ENCODE measurements around the gene IGF2R. TPM values are rescaled to one million over a fixed set of nuclear protein-coding genes. Genes with fewer than 3 reads are reported as not detected.
"Not testable (repeated sequence)": the region's sequence is repeated elsewhere in the genome, so short reads cannot be mapped to it uniquely, and the experiment has no call there.

The IGF2R gene
- total RNA-seq, 4 donors from 2014 or later: 56.6 to 134 (median 108) TPM

- DNase-seq: no peak
- Histone ChIP-seq H3K4me1 (no peaks in the 10 kb centered on the region), H3K27ac (no peak overlapping the region), H3K36me3 (peaks cover 0 to 14% of the 10 kb centered on the region in 2 donors), H3K9me3 (no peaks in the 10 kb centered on the region), H3K27me3 (no peaks in the 10 kb centered on the region), H3K4me3 (no peak overlapping the region)
- no peak for ATAC-seq
- in situ Hi-C loops (cut with MboI; ENCODE audit: low sequenced_read_pairs in 4 of 4): no loop called here
- intact Hi-C loops (cut with DNase I; ENCODE audit: low total_unique reads): no loop called here
- no peak for TF ChIP-seq POLR2A (IDR thresholded peaks at IDR 0.05)
- TF ChIP-seq, protein P1, sequence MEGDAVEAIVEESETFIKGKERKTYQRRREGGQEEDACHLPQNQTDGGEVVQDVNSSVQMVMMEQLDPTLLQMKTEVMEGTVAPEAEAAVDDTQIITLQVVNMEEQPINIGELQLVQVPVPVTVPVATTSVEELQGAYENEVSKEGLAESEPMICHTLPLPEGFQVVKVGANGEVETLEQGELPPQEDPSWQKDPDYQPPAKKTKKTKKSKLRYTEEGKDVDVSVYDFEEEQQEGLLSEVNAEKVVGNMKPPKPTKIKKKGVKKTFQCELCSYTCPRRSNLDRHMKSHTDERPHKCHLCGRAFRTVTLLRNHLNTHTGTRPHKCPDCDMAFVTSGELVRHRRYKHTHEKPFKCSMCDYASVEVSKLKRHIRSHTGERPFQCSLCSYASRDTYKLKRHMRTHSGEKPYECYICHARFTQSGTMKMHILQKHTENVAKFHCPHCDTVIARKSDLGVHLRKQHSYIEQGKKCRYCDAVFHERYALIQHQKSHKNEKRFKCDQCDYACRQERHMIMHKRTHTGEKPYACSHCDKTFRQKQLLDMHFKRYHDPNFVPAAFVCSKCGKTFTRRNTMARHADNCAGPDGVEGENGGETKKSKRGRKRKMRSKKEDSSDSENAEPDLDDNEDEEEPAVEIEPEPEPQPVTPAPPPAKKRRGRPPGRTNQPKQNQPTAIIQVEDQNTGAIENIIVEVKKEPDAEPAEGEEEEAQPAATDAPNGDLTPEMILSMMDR (IDR thresholded peaks at IDR 0.05 in 4 of 5, conservative IDR thresholded peaks at IDR 0.05 in 1 of 5): no peak
Observed at GRCh38 chr6:160110586-160111123, 141.8 kb downstream of the IGF2R start.

DNA sequence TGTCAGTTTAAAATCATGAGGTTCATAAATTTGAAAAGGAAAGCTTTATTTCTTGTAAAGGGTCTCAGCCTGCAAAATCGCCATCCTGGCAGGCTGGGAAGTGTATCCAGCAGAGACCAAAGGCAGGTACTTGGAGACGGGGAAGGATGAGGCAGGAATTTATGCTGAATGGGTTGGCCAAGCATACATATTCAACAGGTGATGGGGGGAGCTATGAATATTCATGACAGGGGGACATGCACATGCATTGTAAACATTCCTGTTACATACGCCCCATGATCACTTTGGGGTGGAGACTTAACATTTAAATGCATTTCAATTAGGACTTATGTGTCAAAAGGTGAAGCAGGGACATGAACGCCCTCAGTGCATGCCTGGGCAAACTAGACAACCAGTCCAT lies 142.9 kb downstream of the IGF2R start:
- in situ Hi-C loops (cut with MboI; ENCODE audit: low sequenced_read_pairs in 4 of 4): no loop called here
- ATAC-seq (no peak), DNase-seq (no peak)
- Histone ChIP-seq H3K36me3 (peaks cover 0 to 7% of the 10 kb centered on the region in 2 donors), H3K4me1 (no peaks in the 10 kb centered on the region), H3K27ac (no peak overlapping the region), H3K27me3 (no peaks in the 10 kb centered on the region), H3K4me3 (no peak overlapping the region), H3K9me3 (no peaks in the 10 kb centered on the region)
- TF ChIP-seq, protein P1 (IDR thresholded peaks at IDR 0.05 in 4 of 5, conservative IDR thresholded peaks at IDR 0.05 in 1 of 5): no peak
- intact Hi-C loops (cut with DNase I; ENCODE audit: low total_unique reads): no loop called here

- no peak overlapping the region for H3K27ac ChIP-seq
- no peaks in the 10 kb centered on the region for H3K27me3 ChIP-seq
- DNase-seq (no peak), ATAC-seq (no peak)
- no peak for TF ChIP-seq POLR2A (IDR thresholded peaks at IDR 0.05)
- TF ChIP-seq, protein P1 (IDR thresholded peaks at IDR 0.05 in 4 of 5, conservative IDR thresholded peaks at IDR 0.05 in 1 of 5): no peak
- H3K9me3 ChIP-seq: no peaks in the 10 kb centered on the region
- H3K4me1 ChIP-seq: no peaks in the 10 kb centered on the region
- peaks cover 0 to 11% of the 10 kb centered on the region in 2 donors for H3K36me3 ChIP-seq
- in situ Hi-C loops (cut with MboI; ENCODE audit: low sequenced_read_pairs in 4 of 4) (no loop called here), intact Hi-C loops (cut with DNase I; ENCODE audit: low total_unique reads) (no loop called here)
- no peak overlapping the region for H3K4me3 ChIP-seq
Observed at GRCh38 chr6:160112628-160113299, 143.9 kb downstream of the IGF2R start.

DNA sequence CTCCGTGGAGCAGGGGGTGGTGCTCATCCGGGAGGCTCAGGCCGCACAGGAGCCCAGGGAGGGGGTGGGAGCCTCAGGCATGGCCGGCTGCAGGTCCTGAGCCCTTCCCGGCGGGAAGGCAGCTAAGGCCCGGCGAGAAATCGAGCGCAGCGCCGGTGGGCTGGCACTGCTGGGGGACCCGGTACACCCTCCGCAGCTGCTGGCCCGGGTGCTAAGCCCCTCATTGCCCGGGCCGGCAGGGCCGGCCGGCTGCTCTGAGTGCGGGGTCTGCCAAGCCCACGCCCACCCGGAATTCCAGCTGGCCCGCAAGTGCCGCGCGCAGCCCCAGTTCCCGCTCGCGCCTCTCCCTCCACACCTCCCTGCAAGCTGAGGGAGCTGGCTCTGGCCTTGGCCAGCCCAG lies 145.7 kb downstream of the IGF2R start:
- in situ Hi-C loops (cut with MboI; ENCODE audit: low sequenced_read_pairs in 4 of 4); H3K4me1 ChIP-seq; H3K9me3 ChIP-seq; DNase-seq; ATAC-seq; intact Hi-C loops (cut with DNase I; ENCODE audit: low total_unique reads); H3K27me3 ChIP-seq; H3K4me3 ChIP-seq; H3K27ac ChIP-seq: not testable (repeated sequence)
- H3K36me3 ChIP-seq: peaks cover 0 to 16% of the 10 kb centered on the region in 2 donors

GRCh38 chr6:160115421-160115820 lies 146.5 kb downstream of the IGF2R start:
- Histone ChIP-seq H3K27me3 (no peaks in the 10 kb centered on the region), H3K9me3 (no peaks in the 10 kb centered on the region), H3K4me3 (no peak overlapping the region), H3K4me1 (no peaks in the 10 kb centered on the region), H3K36me3 (peaks cover 0 to 11% of the 10 kb centered on the region in 2 donors), H3K27ac (no peak overlapping the region)
- intact Hi-C loops (cut with DNase I; ENCODE audit: low total_unique reads) (no loop called here), in situ Hi-C loops (cut with MboI; ENCODE audit: low sequenced_read_pairs in 4 of 4) (no loop called here)
- ATAC-seq (no peak), DNase-seq (no peak)
- no peak for TF ChIP-seq POLR2A (IDR thresholded peaks at IDR 0.05)
- TF ChIP-seq, protein P1 (IDR thresholded peaks at IDR 0.05 in 4 of 5, conservative IDR thresholded peaks at IDR 0.05 in 1 of 5): no peak

All from gastrocnemius medialis (tissue), 4 donors.